Skeletal muscle tissue (tissue), 4 donors: ENCODE results near the gene PHF8. TPM values are rescaled to one million over a fixed set of nuclear protein-coding genes. Genes with fewer than 3 reads are reported as not detected.

Experiments used
- H3K27ac ChIP-seq: one replicate; pipeline ENCODE4 v1.7.0; 2013; ENCODE audit warnings: mild to moderate bottlenecking, low read depth, low read length, inconsistent platforms
- H3K27me3 ChIP-seq, 3 donors: one replicate each; pipeline ENCODE4 v1.7.0; 2013; ENCODE audit warnings: low read length in 3 of 3; ENCODE audit not compliant: control insufficient read depth in 3 of 3, insufficient read depth in 3 of 3
- H3K36me3 ChIP-seq, 3 donors: one replicate each; pipeline ENCODE4 v1.7.0; 2013; ENCODE audit warnings: low read length in 3 of 3; ENCODE audit not compliant: control insufficient read depth in 3 of 3, insufficient read depth in 3 of 3
- H3K4me1 ChIP-seq, 3 donors: one replicate each; pipeline ENCODE4 v1.7.0; 2013; ENCODE audit warnings: low read length in 3 of 3, mild to moderate bottlenecking in 3 of 3; ENCODE audit not compliant: control insufficient read depth in 3 of 3, insufficient read depth in 3 of 3
- H3K4me3 ChIP-seq, 3 donors: one replicate each; pipeline ENCODE4 v1.7.0; 2013; ENCODE audit warnings: low read length in 3 of 3
- H3K9ac ChIP-seq, 3 donors: one replicate each; pipeline ENCODE4 v1.7.0; 2013; ENCODE audit warnings: low read length in 3 of 3, mild to moderate bottlenecking in 3 of 3, moderate library complexity in 2 of 3, low read depth in 1 of 3
- H3K9me3 ChIP-seq, 3 donors: one replicate each; pipeline ENCODE4 v1.7.0; 2013; ENCODE audit warnings: low read length in 3 of 3; ENCODE audit not compliant: control insufficient read depth in 3 of 3
- total RNA-seq: library from RNA; depleted of rRNA; stranded (reverse); fragments of >200 nt; gene quantifications from one replicate; pipeline ENCODE4 v1.2.3, GENCODE V29; 2014
- donor health status: Osteomylitis.

The PHF8 gene
- total RNA-seq, 1 donor from 2014 or later: 14.6 TPM

GRCh38 chrX:54066841-54067240 is 22.6 kb upstream of the PHF8 start:
- Histone ChIP-seq H3K27ac (no peak overlapping the region), H3K9me3 (no peaks in the 10 kb centered on the region), H3K4me3 (no peak overlapping the region), H3K27me3 (no peaks in the 10 kb centered on the region), H3K4me1 (no peaks in the 10 kb centered on the region), H3K36me3 (peaks cover 0 to 1% (median 0%) of the 10 kb centered on the region in 3 donors), H3K9ac (no peak overlapping the region)

- Histone ChIP-seq H3K27me3 (no peaks in the 10 kb centered on the region), H3K27ac (no peak overlapping the region), H3K36me3 (no peaks in the 10 kb centered on the region), H3K4me1 (no peaks in the 10 kb centered on the region), H3K9ac (no peak overlapping the region), H3K4me3 (no peak overlapping the region), H3K9me3 (no peaks in the 10 kb centered on the region)
Measured at GRCh38 chrX:54064564-54064963, 20.3 kb upstream of the PHF8 start.

- Histone ChIP-seq H3K9ac (no peak overlapping the region), H3K4me3 (no peak overlapping the region), H3K27me3 (no peaks in the 10 kb centered on the region), H3K4me1 (no peaks in the 10 kb centered on the region), H3K27ac (no peak overlapping the region), H3K36me3 (no peaks in the 10 kb centered on the region), H3K9me3 (no peaks in the 10 kb centered on the region)
Measured at GRCh38 chrX:54063361-54063760, 19.1 kb upstream of the PHF8 start.

GRCh38 chrX:54049801-54050200 is 5.5 kb upstream of the PHF8 start:
- H3K4me3 ChIP-seq: no peak overlapping the region
- H3K36me3 ChIP-seq: no peaks in the 10 kb centered on the region
- no peak overlapping the region for H3K27ac ChIP-seq

GRCh38 chrX:54048412-54048811 is 4.1 kb upstream of the PHF8 start:
- Histone ChIP-seq H3K9me3 (no peaks in the 10 kb centered on the region), H3K27me3 (no peaks in the 10 kb centered on the region), H3K4me1 (peaks cover 0 to 4% (median 4%) of the 10 kb centered on the region in 3 donors), H3K9ac (no peak overlapping the region), H3K27ac (no peak overlapping the region), H3K4me3 (no peak overlapping the region), H3K36me3 (no peaks in the 10 kb centered on the region)

More at GRCh38 chrX:54049801-54050200, 5.5 kb upstream of the PHF8 start:
- H3K9me3 ChIP-seq: no peaks in the 10 kb centered on the region
- H3K9ac ChIP-seq: no peak overlapping the region
- peaks cover 0 to 4% (median 4%) of the 10 kb centered on the region in 3 donors for H3K4me1 ChIP-seq
- H3K27me3 ChIP-seq: no peaks in the 10 kb centered on the region

GRCh38 chrX:54045563-54046228 is 1.4 kb upstream of the PHF8 start:
- H3K27me3 ChIP-seq: no peaks in the 10 kb centered on the region
- peaks cover 2 to 6% (median 6%) of the 10 kb centered on the region in 3 donors for H3K36me3 ChIP-seq
- no peak overlapping the region for H3K9ac ChIP-seq
- H3K4me3 ChIP-seq: no peak overlapping the region
- peaks cover 2 to 8% (median 4%) of the 10 kb centered on the region in 3 donors for H3K4me1 ChIP-seq
- H3K9me3 ChIP-seq: no peaks in the 10 kb centered on the region
- peak overlapping the region; percentile 96 for H3K27ac ChIP-seq

- Histone ChIP-seq H3K27me3 (no peaks in the 10 kb centered on the region), H3K4me3 (peak overlapping the region; percentile 56 to 79 (median 70)), H3K4me1 (peaks cover 2 to 8% (median 4%) of the 10 kb centered on the region in 3 donors), H3K27ac (peak overlapping the region; percentile 96), H3K9me3 (no peaks in the 10 kb centered on the region), H3K36me3 (peaks cover 3 to 10% (median 7%) of the 10 kb centered on the region in 3 donors), H3K9ac (peak overlapping the region; percentile 71 to 87 (median 85))
Measured at GRCh38 chrX:54044877-54045338, 635 bp upstream of the PHF8 start.

GRCh38 chrX:54043541-54044125 is 640 bp downstream of the PHF8 start:
- H3K27me3 ChIP-seq: no peaks in the 10 kb centered on the region
- peak overlapping the region; percentile 80 to 83 (median 82) for H3K4me3 ChIP-seq
- H3K27ac ChIP-seq: peak overlapping the region; percentile 96
- peaks cover 3 to 13% (median 8%) of the 10 kb centered on the region in 3 donors for H3K36me3 ChIP-seq
- peak overlapping the region; percentile 89 to 94 (median 91) for H3K9ac ChIP-seq
- H3K9me3 ChIP-seq: no peaks in the 10 kb centered on the region
- H3K4me1 ChIP-seq: peaks cover 2 to 8% (median 4%) of the 10 kb centered on the region in 3 donors

- peak overlapping the region; percentile 96 for H3K27ac ChIP-seq
- peaks cover 3 to 17% (median 8%) of the 10 kb centered on the region in 3 donors for H3K36me3 ChIP-seq
- H3K4me1 ChIP-seq: peaks cover 2 to 8% (median 4%) of the 10 kb centered on the region in 3 donors
- H3K27me3 ChIP-seq: no peaks in the 10 kb centered on the region
- peak overlapping the region; percentile 80 to 83 (median 82) for H3K4me3 ChIP-seq
- H3K9me3 ChIP-seq: no peaks in the 10 kb centered on the region
- H3K9ac ChIP-seq: peak overlapping the region; percentile 89 to 94 (median 91)
Measured at GRCh38 chrX:54043056-54043455, 1.2 kb downstream of the PHF8 start.

GRCh38 chrX:54042609-54043021 is 1.7 kb downstream of the PHF8 start:
- no peaks in the 10 kb centered on the region for H3K27me3 ChIP-seq
- H3K9me3 ChIP-seq: no peaks in the 10 kb centered on the region
- peaks cover 3 to 17% (median 8%) of the 10 kb centered on the region in 3 donors for H3K36me3 ChIP-seq
- peaks cover 2 to 8% (median 4%) of the 10 kb centered on the region in 3 donors for H3K4me1 ChIP-seq
- H3K27ac ChIP-seq: no peak overlapping the region
- peak overlapping the region; percentile 43 to 83 (median 64) for H3K4me3 ChIP-seq
- H3K9ac ChIP-seq: peak overlapping the region in 2 of 3 donors; percentile 25 to 45
